Natural killer cell (primary cell): ENCODE measurements around the gene TRAPPC1. TPM values are rescaled to one million over a fixed set of nuclear protein-coding genes. Genes with fewer than 3 reads are reported as not detected.

Experiments used
- ATAC-seq, 3 donors: fragments of 150-1000 bp in 2 of 3; fragments of 200-7000 bp in 1 of 3; cut with Tn5 transposase; 1 replicate in 1 of 3; 2 replicates in 2 of 3; pipeline ENCODE4 v1.10.0; 2021; ENCODE audit warnings: mild to moderate bottlenecking in 2 of 3, moderate library complexity in 2 of 3
- DNase-seq, 2 donors: peaks; one replicate each; pipeline versions ENCODE4 v3.0.0 to v3.0.0-alpha.2; 2013 to 2021; ENCODE audit warnings: mixed read lengths in 1 of 2
- H3K27ac ChIP-seq: one replicate; pipeline ENCODE4 v1.5.1; 2013; ENCODE audit warnings: mild to moderate bottlenecking, low read length
- H3K27me3 ChIP-seq: one replicate; pipeline ENCODE4 v1.6.1; 2013; ENCODE audit warnings: low read length; ENCODE audit not compliant: control insufficient read depth, insufficient read depth
- H3K36me3 ChIP-seq: one replicate; pipeline ENCODE4 v1.6.1; 2013; ENCODE audit warnings: low read length; ENCODE audit not compliant: control insufficient read depth, insufficient read depth
- H3K4me1 ChIP-seq: one replicate; pipeline ENCODE4 v1.6.1; 2013; ENCODE audit warnings: low read length; ENCODE audit not compliant: control insufficient read depth, insufficient read depth
- H3K4me3 ChIP-seq: one replicate; pipeline ENCODE4 v1.5.1; 2013; ENCODE audit warnings: low read length
- H3K9me3 ChIP-seq: one replicate; pipeline ENCODE4 v1.6.1; 2013; ENCODE audit warnings: low read length; ENCODE audit not compliant: control insufficient read depth, insufficient read depth
- H3K27ac Mint-ChIP-seq, 2 donors: one replicate each; pipeline ENCODE4 v1.8.0; 2022; ENCODE audit warnings: mild to moderate bottlenecking in 2 of 2, mixed read lengths in 2 of 2, moderate library complexity in 1 of 2
- H3K27me3 Mint-ChIP-seq, 2 donors: one replicate each; pipeline ENCODE4 v1.8.0; 2022; ENCODE audit warnings: low read depth in 2 of 2, mixed read lengths in 2 of 2
- H3K36me3 Mint-ChIP-seq: one replicate; pipeline ENCODE4 v1.8.0; 2022; ENCODE audit warnings: mixed read lengths
- H3K4me1 Mint-ChIP-seq, 2 donors: one replicate each; pipeline ENCODE4 v1.8.0; 2022; ENCODE audit warnings: mixed read lengths in 2 of 2
- H3K4me3 Mint-ChIP-seq: one replicate; pipeline ENCODE4 v1.8.0; 2022; ENCODE audit warnings: mild to moderate bottlenecking, moderate library complexity, mixed read lengths
- H3K9me3 Mint-ChIP-seq, 2 donors: one replicate each; pipeline ENCODE4 v1.8.0; 2022; ENCODE audit warnings: mixed read lengths in 2 of 2
- WGBS: methylation state at CpG from one replicate; pipeline ENCODE4 v1.1.7; 2013; ENCODE audit warnings: missing lambda C conversion rate; ENCODE audit not compliant: insufficient coverage; 5-methylcytosine and 5-hydroxymethylcytosine counted together
- intact Hi-C: fragments of 100-400 bp; cut with micrococcal nuclease; formaldehyde crosslinking; loops from one replicate; pipeline ENCODE4 v1.14.2; 2022
- total RNA-seq, 4 donors: library from RNA; stranded (reverse); fragments of 120-200 nt in 1 of 4; gene quantifications; one replicate each; pipeline versions ENCODE4 v1.2.3 to v1.2.4, GENCODE V29; 2013 to 2022
- TF ChIP-seq, protein P1 (sequence below): fragments of 200-600 bp; IDR thresholded peaks from one replicate; pipeline ENCODE4 v1.8.0; 2022; ENCODE audit warnings: antibody characterized with exemption

The TRAPPC1 gene
- total RNA-seq, 3 donors from 2014 or later (not counting 1 experiment from before 2014, with no cell fraction given), result 122 to 144 (median 135) TPM

DNA sequence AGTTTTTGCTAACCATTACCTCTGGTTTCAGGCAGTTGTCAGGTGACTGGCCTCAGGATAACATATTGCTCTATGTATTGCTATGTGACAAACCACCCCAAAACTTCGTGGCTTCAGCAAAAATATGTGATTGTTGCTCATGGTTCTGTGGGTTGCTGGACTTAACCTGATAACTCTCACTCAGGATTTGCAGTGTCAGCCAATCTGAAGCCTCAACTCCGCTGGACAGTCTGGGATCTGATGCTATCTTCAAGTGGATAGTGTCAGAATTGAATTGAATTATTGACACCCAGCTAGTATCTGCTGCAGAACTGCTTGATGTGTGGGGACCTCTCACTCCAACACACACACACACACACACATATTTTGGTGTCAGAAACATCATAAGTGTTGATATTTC is 36.0 kb upstream of the TRAPPC1 start:
- no peak overlapping the region for H3K27ac Mint-ChIP-seq

DNA sequence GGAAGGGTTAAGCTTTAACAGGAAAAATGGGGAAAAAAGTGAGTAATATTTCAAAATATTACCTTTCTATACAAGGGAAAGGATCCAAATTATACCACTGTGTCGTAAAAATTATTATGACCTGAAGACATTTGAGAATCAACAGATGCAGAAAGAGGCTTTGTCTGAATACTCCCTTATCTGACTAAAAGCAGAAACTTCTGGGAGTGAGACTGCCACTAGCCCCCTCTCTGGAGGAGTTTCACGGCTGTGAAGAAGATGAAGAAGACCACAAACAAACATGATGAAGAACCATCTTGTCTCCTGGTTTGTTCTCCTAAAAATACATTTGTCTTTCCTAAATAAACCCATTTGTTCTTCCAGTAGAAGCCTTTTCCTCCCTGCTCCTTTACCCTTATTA is 29.7 kb upstream of the TRAPPC1 start:
- Histone ChIP-seq H3K27ac (no peak overlapping the region), H3K4me1 (no peaks in the 10 kb centered on the region), H3K9me3 (no peaks in the 10 kb centered on the region), H3K4me3 (no peak overlapping the region), H3K27me3 (no peaks in the 10 kb centered on the region), H3K36me3 (no peaks in the 10 kb centered on the region)
- DNase-seq (no peak), ATAC-seq (no peak)
- Mint-ChIP-seq H3K9me3 (no peaks in the 10 kb centered on the region), H3K4me1 (no peaks in the 10 kb centered on the region), H3K27ac (no peak overlapping the region), H3K27me3 (peaks cover 0 to 7% of the 10 kb centered on the region in 2 donors), H3K4me3 (no peak overlapping the region), H3K36me3 (no peaks in the 10 kb centered on the region)
- TF ChIP-seq, protein P1, sequence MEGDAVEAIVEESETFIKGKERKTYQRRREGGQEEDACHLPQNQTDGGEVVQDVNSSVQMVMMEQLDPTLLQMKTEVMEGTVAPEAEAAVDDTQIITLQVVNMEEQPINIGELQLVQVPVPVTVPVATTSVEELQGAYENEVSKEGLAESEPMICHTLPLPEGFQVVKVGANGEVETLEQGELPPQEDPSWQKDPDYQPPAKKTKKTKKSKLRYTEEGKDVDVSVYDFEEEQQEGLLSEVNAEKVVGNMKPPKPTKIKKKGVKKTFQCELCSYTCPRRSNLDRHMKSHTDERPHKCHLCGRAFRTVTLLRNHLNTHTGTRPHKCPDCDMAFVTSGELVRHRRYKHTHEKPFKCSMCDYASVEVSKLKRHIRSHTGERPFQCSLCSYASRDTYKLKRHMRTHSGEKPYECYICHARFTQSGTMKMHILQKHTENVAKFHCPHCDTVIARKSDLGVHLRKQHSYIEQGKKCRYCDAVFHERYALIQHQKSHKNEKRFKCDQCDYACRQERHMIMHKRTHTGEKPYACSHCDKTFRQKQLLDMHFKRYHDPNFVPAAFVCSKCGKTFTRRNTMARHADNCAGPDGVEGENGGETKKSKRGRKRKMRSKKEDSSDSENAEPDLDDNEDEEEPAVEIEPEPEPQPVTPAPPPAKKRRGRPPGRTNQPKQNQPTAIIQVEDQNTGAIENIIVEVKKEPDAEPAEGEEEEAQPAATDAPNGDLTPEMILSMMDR, result no peak
- intact Hi-C loops, result no loop called here
- WGBS, result 64% methylated on average over 2 of the region's 2 CpGs

More for the DNA sequence above, 36.0 kb upstream of the TRAPPC1 start:
- ATAC-seq, result no peak
- no peak overlapping the region for H3K4me3 Mint-ChIP-seq
- no peaks in the 10 kb centered on the region for H3K36me3 Mint-ChIP-seq
- H3K4me1 ChIP-seq, result no peaks in the 10 kb centered on the region
- DNase-seq, result no peak
- H3K4me3 ChIP-seq, result no peak overlapping the region
- H3K9me3 Mint-ChIP-seq, result no peaks in the 10 kb centered on the region
- no peak overlapping the region for H3K27ac ChIP-seq
- 55% methylated on average over 2 of the region's 2 CpGs for WGBS
- TF ChIP-seq, protein P1, result no peak
- no peaks in the 10 kb centered on the region for H3K9me3 ChIP-seq
- H3K36me3 ChIP-seq, result no peaks in the 10 kb centered on the region
- H3K27me3 ChIP-seq, result no peaks in the 10 kb centered on the region
- intact Hi-C loops, result no loop called here
- H3K27me3 Mint-ChIP-seq, result peaks cover 5 to 7% of the 10 kb centered on the region in 2 donors
- H3K4me1 Mint-ChIP-seq, result no peaks in the 10 kb centered on the region

DNA sequence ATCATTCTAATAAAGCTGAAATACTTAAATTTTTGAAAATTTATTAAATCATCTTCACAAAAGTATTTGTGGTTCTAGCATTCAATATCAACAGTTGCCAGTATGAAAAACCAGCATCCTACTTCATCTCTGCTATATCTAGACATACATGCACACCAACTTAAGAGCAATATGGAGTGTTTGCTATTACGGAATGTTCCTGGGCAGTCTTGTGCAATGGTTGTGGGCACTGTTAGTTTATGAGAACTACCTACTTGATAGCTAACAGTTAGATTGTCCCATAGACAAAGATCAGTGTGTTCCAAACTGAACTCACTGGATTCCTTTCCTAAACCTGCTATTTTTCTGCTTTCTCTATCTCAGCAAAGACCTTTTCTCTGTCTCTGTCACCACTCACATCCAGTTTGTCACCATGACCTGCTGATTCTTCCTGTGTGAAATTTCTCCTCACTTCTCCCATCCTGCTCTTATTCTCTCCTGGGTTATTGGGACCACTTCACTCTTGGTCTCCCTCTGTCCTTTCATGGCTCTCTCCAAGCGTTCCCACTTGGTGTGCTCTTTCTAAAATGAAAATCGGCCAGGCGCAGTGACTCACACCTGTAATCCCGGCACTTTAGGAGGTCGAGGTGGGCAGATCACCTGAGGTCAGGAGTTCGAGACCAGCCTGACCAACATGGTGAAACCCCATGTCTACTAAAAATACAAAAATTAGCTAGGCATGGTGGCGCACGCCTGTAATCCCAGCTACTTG is 27.9 kb upstream of the TRAPPC1 start:
- ATAC-seq (no peak), DNase-seq (no peak)
- Mint-ChIP-seq H3K27ac (no peak overlapping the region), H3K36me3 (no peaks in the 10 kb centered on the region), H3K4me3 (no peak overlapping the region), H3K9me3 (no peaks in the 10 kb centered on the region), H3K4me1 (no peaks in the 10 kb centered on the region), H3K27me3 (peaks cover 0 to 7% of the 10 kb centered on the region in 2 donors)
- TF ChIP-seq, protein P1, result no peak
- Histone ChIP-seq H3K27ac (no peak overlapping the region), H3K4me1 (no peaks in the 10 kb centered on the region), H3K36me3 (no peaks in the 10 kb centered on the region), H3K27me3 (no peaks in the 10 kb centered on the region), H3K4me3 (no peak overlapping the region), H3K9me3 (no peaks in the 10 kb centered on the region)
- 96% methylated on average over 9 of the region's 9 CpGs for WGBS
- intact Hi-C loops, result no loop called here
